SK-N-SH (cell line): Measurements from ENCODE around the gene MED15. TPM values are rescaled to one million over a fixed set of nuclear protein-coding genes. Genes with fewer than 3 reads are reported as not detected.

Source experiments
- CTCF ChIA-PET: fragments of 300-600, 350-600 bp; formaldehyde crosslinking; extraction: SDS; loops from one replicate; lab custom pipeline; 2021; lab: Yijun Ruan, JAX
- POLR2A ChIA-PET: fragments of 350-600 bp; sonication (Branson Sonifier 250); formaldehyde crosslinking; extraction: SDS; loops from one replicate; lab custom pipeline; 2020; ENCODE audit warnings: antibody characterized with exemption, inconsistent platforms; lab: Yijun Ruan, JAX
- DNase-seq: peaks from one replicate; pipeline ENCODE4 v3.0.0; 2012
- H2AFZ ChIP-seq: fragments of 200-600 bp; sonication (generic); 2 replicates; pipeline ENCODE4 v1.8.1; 2016; ENCODE audit warnings: antibody characterized with exemption, mild to moderate bottlenecking, low read depth
- H3F3A ChIP-seq: fragments of 200-600 bp; sonication (generic); replicated peaks from 2 replicates; pipeline ENCODE3; 2016; ENCODE audit warnings: antibody characterized with exemption, mild to moderate bottlenecking; ENCODE audit not compliant: insufficient read depth
- H3K27ac ChIP-seq, 2 experiments: fragments of 200-500 bp in 1 of 2; fragments of 200-600 bp in 1 of 2; sonication (Bioruptor generic) in 1 of 2; sonication (generic), shearing (Covaris generic) in 1 of 2; 2 replicates each; pipeline versions ENCODE4 v1.5.1 to v1.6.1; 2014 to 2016; ENCODE audit warnings: low read depth in 2 of 2, inconsistent platforms in 1 of 2, low read length in 1 of 2, mild to moderate bottlenecking in 1 of 2, mixed read lengths in 1 of 2
- H3K27me3 ChIP-seq: fragments of 200-600 bp; sonication (generic), shearing (Covaris generic); 2 replicates; pipeline ENCODE4 v1.6.1; 2016; ENCODE audit warnings: mixed run types; ENCODE audit not compliant: insufficient read depth
- H3K36me3 ChIP-seq, 2 experiments: fragments of 200-500 bp in 1 of 2; fragments of 200-600 bp in 1 of 2; sonication (Bioruptor generic) in 1 of 2; sonication (generic) in 1 of 2; replicated peaks in 1 of 2; 2 replicates each; pipeline versions ENCODE3 to v1.5.1; 2014 to 2016; ENCODE audit warnings: low read length in 1 of 2, mild to moderate bottlenecking in 1 of 2; ENCODE audit not compliant: insufficient read depth in 2 of 2, control insufficient read depth in 1 of 2
- H3K4me1 ChIP-seq, 2 experiments: fragments of 200-500 bp in 1 of 2; fragments of 200-600 bp in 1 of 2; sonication (Bioruptor generic) in 1 of 2; sonication (generic), shearing (Covaris generic) in 1 of 2; 2 replicates each; pipeline versions ENCODE4 v1.5.1 to v1.6.1; 2014 to 2016; ENCODE audit warnings: low read depth in 1 of 2, low read length in 1 of 2, mixed run types in 1 of 2; ENCODE audit not compliant: insufficient read depth in 2 of 2, control insufficient read depth in 1 of 2
- H3K4me2 ChIP-seq: fragments of 200-600 bp; sonication (generic), shearing (Covaris generic); 2 replicates; pipeline ENCODE4 v1.6.1; 2017; ENCODE audit warnings: mixed run types
- H3K4me3 ChIP-seq, 2 experiments: fragments of 200-500 bp in 1 of 2; fragments of 200-600 bp in 1 of 2; sonication (Bioruptor generic) in 1 of 2; sonication (generic), shearing (Covaris generic) in 1 of 2; 2 replicates each; pipeline versions ENCODE4 v1.5.1 to v1.8.1; 2014 to 2016; ENCODE audit warnings: low read depth in 2 of 2, inconsistent platforms in 1 of 2, low read length in 1 of 2, mild to moderate bottlenecking in 1 of 2, mixed read lengths in 1 of 2, moderate library complexity in 1 of 2
- H3K79me2 ChIP-seq: fragments of 200-600 bp; sonication (generic); 2 replicates; pipeline ENCODE4 v1.8.1; 2017; ENCODE audit warnings: mild to moderate bottlenecking; ENCODE audit not compliant: insufficient read depth
- H3K9ac ChIP-seq: fragments of 200-600 bp; sonication (generic); 2 replicates; pipeline ENCODE4 v1.6.1; 2017; ENCODE audit warnings: mixed run types
- H3K9me2 ChIP-seq: fragments of 200-600 bp; sonication (generic); 2 replicates; pipeline ENCODE4 v1.6.1; 2017; ENCODE audit warnings: mixed run types
- H3K9me3 ChIP-seq: fragments of 200-600 bp; sonication (generic); 2 replicates; pipeline ENCODE4 v1.6.1; 2017; ENCODE audit warnings: mixed run types, mild to moderate bottlenecking, moderate library complexity
- H4K20me1 ChIP-seq: fragments of 200-600 bp; sonication (generic); 2 replicates; pipeline ENCODE4 v1.6.1; 2017; ENCODE audit warnings: mild to moderate bottlenecking, mixed run types; ENCODE audit not compliant: insufficient read depth
- ELF1 ChIP-seq: IDR thresholded peaks from 2 replicates; pipeline ENCODE4 v1.4.0; 2012
- EP300 ChIP-seq, 2 experiments: IDR thresholded peaks; 2 replicates each; pipeline versions ENCODE4 v1.4.0 to v1.6.1; 2012; ENCODE audit warnings: borderline replicate concordance in 1 of 2, low read depth in 1 of 2, low read length in 1 of 2
- FOXM1 ChIP-seq: IDR thresholded peaks from 2 replicates; pipeline ENCODE4 v1.4.0; 2012; ENCODE audit warnings: low read depth, mild to moderate bottlenecking
- GABPA ChIP-seq: IDR thresholded peaks from 2 replicates; pipeline ENCODE4 v1.4.0; 2012; ENCODE audit warnings: low read depth, mild to moderate bottlenecking
- GATA2 ChIP-seq: sonication (generic); formaldehyde crosslinking; IDR thresholded peaks from 2 replicates; pipeline ENCODE4 v1.5.0; 2020; ENCODE audit warnings: mild to moderate bottlenecking, missing genetic modification reagents
- JUND ChIP-seq: IDR thresholded peaks from 2 replicates; pipeline ENCODE4 v1.4.0; 2012
- MEF2A ChIP-seq: IDR thresholded peaks from 2 replicates; pipeline ENCODE4 v1.4.0; 2012; ENCODE audit warnings: low read depth, borderline replicate concordance
- NFIC ChIP-seq: IDR thresholded peaks from 2 replicates; pipeline ENCODE4 v1.4.0; 2012; ENCODE audit warnings: borderline replicate concordance
- RFX5 ChIP-seq: IDR thresholded peaks from 2 replicates; pipeline ENCODE4 v1.6.1; 2012; ENCODE audit warnings: mild to moderate bottlenecking, improper control_type of control experiment, low read length
- SIN3A ChIP-seq: IDR thresholded peaks from 2 replicates; pipeline ENCODE4 v1.6.1; 2012; ENCODE audit warnings: low read depth, mild to moderate bottlenecking, low read length, moderate library complexity, borderline replicate concordance
- SMC3 ChIP-seq: IDR thresholded peaks from 2 replicates; pipeline ENCODE4 v1.6.1; 2012; ENCODE audit warnings: low read depth, low read length, improper control_type of control experiment
- TEAD4 ChIP-seq: IDR thresholded peaks from 2 replicates; pipeline ENCODE4 v1.4.0; 2012; ENCODE audit warnings: mild to moderate bottlenecking, borderline replicate concordance; ENCODE audit not compliant: insufficient read depth
- ZBTB33 ChIP-seq: IDR thresholded peaks from 2 replicates; pipeline ENCODE4 v1.4.0; 2012; ENCODE audit warnings: low read depth, borderline replicate concordance
- WGBS: methylation state at CpG from one replicate; pipeline ENCODE4 v1.1.6; 2017; ENCODE audit warnings: low lambda C conversion rate; 5-methylcytosine and 5-hydroxymethylcytosine counted together
- polyA plus RNA-seq, 3 experiments: library from polyadenylated mRNA; depleted of rRNA; stranded (reverse); fragments of >200 nt; gene quantifications; 2 replicates each; pipeline ENCODE4 v1.2.3, GENCODE V29; 2012
- TF ChIP-seq, protein P1 (sequence below): fragments of 150-350 bp; IDR thresholded peaks from 2 replicates; pipeline ENCODE4 v1.6.1; 2017; ENCODE audit warnings: antibody characterized with exemption, low read length, low read depth, borderline replicate concordance
- TF ChIP-seq, protein P2 (sequence below): IDR thresholded peaks from 2 replicates; pipeline ENCODE4 v1.4.0; 2012; ENCODE audit warnings: low read depth
- TF ChIP-seq, protein P3 (sequence below): IDR thresholded peaks from 2 replicates; pipeline ENCODE4; 2012

Gene MED15
- polyA plus RNA-seq, 1 of the 3 experiments (the other 2 are of a cell fraction) = 45.1 TPM

GRCh38 chr22:20508815-20509271 lies 1.4 kb downstream of the MED15 start:
- peak overlapping the region; percentile 67 to 78 for H3K4me3 ChIP-seq
- no peaks in the 10 kb centered on the region for H3K9me2 ChIP-seq
- ChIA-PET CTCF (interaction anchor here (1.0 to 2.8 kb wide), 6 partner anchors 15 to 74 kb away, joined by 3 to 11 read pairs (median 3); no protein-coding TSS in a partner anchor), POLR2A (interaction anchor here (0.9 kb wide), 1 partner anchor 25 kb away, joined by 3 read pairs; no protein-coding TSS in a partner anchor)
- H4K20me1 ChIP-seq = peaks cover 42% of the 10 kb centered on the region
- DNase-seq = no peak
- H3K9ac ChIP-seq = peak overlapping the region; percentile 98
- no peak for TF ChIP-seq FOXM1
- no peak for TF ChIP-seq TEAD4
- TF ChIP-seq, protein P1, sequence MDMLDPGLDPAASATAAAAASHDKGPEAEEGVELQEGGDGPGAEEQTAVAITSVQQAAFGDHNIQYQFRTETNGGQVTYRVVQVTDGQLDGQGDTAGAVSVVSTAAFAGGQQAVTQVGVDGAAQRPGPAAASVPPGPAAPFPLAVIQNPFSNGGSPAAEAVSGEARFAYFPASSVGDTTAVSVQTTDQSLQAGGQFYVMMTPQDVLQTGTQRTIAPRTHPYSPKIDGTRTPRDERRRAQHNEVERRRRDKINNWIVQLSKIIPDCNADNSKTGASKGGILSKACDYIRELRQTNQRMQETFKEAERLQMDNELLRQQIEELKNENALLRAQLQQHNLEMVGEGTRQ = no peak
- TF ChIP-seq JUND = no peak
- TF ChIP-seq SIN3A = no peak
- TF ChIP-seq ELF1 = no peak
- TF ChIP-seq EP300 (IDR thresholded peaks at IDR 0.05; ENCODE audit: borderline replicate concordance in 1 of 2, low read depth in 1 of 2, low read length in 1 of 2) = no peak
- no peak for TF ChIP-seq ZBTB33
- no peak for TF ChIP-seq GATA2
- TF ChIP-seq NFIC = no peak
- no peak for TF ChIP-seq GABPA
- no peak for TF ChIP-seq MEF2A
- TF ChIP-seq SMC3 = no peak
- no peak for TF ChIP-seq RFX5
- TF ChIP-seq, protein P2, sequence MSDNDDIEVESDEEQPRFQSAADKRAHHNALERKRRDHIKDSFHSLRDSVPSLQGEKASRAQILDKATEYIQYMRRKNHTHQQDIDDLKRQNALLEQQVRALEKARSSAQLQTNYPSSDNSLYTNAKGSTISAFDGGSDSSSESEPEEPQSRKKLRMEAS = no peak
- TF ChIP-seq, protein P3, sequence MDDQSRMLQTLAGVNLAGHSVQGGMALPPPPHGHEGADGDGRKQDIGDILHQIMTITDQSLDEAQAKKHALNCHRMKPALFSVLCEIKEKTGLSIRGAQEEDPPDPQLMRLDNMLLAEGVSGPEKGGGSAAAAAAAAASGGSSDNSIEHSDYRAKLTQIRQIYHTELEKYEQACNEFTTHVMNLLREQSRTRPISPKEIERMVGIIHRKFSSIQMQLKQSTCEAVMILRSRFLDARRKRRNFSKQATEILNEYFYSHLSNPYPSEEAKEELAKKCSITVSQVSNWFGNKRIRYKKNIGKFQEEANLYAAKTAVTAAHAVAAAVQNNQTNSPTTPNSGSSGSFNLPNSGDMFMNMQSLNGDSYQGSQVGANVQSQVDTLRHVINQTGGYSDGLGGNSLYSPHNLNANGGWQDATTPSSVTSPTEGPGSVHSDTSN = no peak
- TF ChIP-seq, all 33 proteins: peak for 0
- Histone ChIP-seq H3F3A (peaks cover 22% of the 10 kb centered on the region), H3K9me3 (no peaks in the 10 kb centered on the region), H3K4me2 (peak overlapping the region; percentile 99), H3K27me3 (no peaks in the 10 kb centered on the region), H3K4me1 (peaks cover 22 to 31% of the 10 kb centered on the region in 2 experiments; a peak in 3 of 4 replicates), H3K36me3 (peaks cover 2 to 15% of the 10 kb centered on the region in 2 experiments), H3K27ac (peak overlapping the region; percentile 64 to 96), H2AFZ (no peak overlapping the region), H3K79me2 (peaks cover 68% of the 10 kb centered on the region)
- 27% methylated on average over 10 of the region's 10 CpGs for WGBS
